Activated CD8-positive, alpha-beta T cell treated with anti-CD3 and anti-CD28 coated beads for 36 hours (primary cell): ENCODE data around the gene MATCAP1. TPM values are rescaled to one million over a fixed set of nuclear protein-coding genes. Genes with fewer than 3 reads are reported as not detected.

Source experiments
- ATAC-seq: fragments of 200-7000 bp; cut with Tn5 transposase; one replicate; pipeline ENCODE4 v1.10.0; 2021; ENCODE audit warnings: mild to moderate bottlenecking, moderate library complexity
- CTCF ChIA-PET: fragments of 350-600 bp; sonication (Branson Sonifier 250); formaldehyde crosslinking; loops from one replicate; lab custom pipeline; 2021; ENCODE audit warnings: antibody characterized with exemption; lab: Charles Lee
- POLR2A ChIA-PET: fragments of 350-600 bp; sonication (Branson Sonifier 250); formaldehyde crosslinking; loops from one replicate; lab custom pipeline; 2021; ENCODE audit warnings: antibody characterized with exemption; lab: Charles Lee
- DNase-seq: peaks from one replicate; pipeline ENCODE4 v3.0.0-alpha.2; 2020
- H3K27ac Mint-ChIP-seq: one replicate; pipeline ENCODE4 v1.8.0; 2021; ENCODE audit warnings: mild to moderate bottlenecking, mixed read lengths
- H3K27me3 Mint-ChIP-seq: one replicate; pipeline ENCODE4 v1.8.0; 2021; ENCODE audit warnings: mixed read lengths
- H3K36me3 Mint-ChIP-seq: one replicate; pipeline ENCODE4 v1.8.0; 2021; ENCODE audit warnings: low read depth, mixed read lengths
- H3K4me1 Mint-ChIP-seq: one replicate; pipeline ENCODE4 v1.8.0; 2021; ENCODE audit warnings: low read depth, mixed read lengths
- H3K4me3 Mint-ChIP-seq: one replicate; pipeline ENCODE4 v1.8.0; 2021; ENCODE audit warnings: mild to moderate bottlenecking, moderate library complexity, mixed read lengths
- H3K9me3 Mint-ChIP-seq: one replicate; pipeline ENCODE4 v1.8.0; 2021; ENCODE audit warnings: mixed read lengths
- CTCF ChIP-seq: fragments of 200-600 bp; IDR thresholded peaks from one replicate; pipeline ENCODE4 v1.8.0; 2022; ENCODE audit warnings: antibody characterized with exemption, mild to moderate bottlenecking
- intact Hi-C: fragments of 100-400 bp; cut with micrococcal nuclease; formaldehyde crosslinking; loops from one replicate; pipeline ENCODE4 v1.10.0; 2022
- total RNA-seq, 2 experiments: library from RNA; stranded (reverse); gene quantifications; one replicate each; pipeline ENCODE4 v1.2.3, GENCODE V29; 2021

MATCAP1 gene
- total RNA-seq, 2 experiments from 2014 or later, result 49.5 to 49.9 TPM

- peaks cover 7% of the 10 kb centered on the region for H3K27me3 Mint-ChIP-seq
- peaks cover 36% of the 10 kb centered on the region for H3K4me1 Mint-ChIP-seq
- POLR2A ChIA-PET, result interaction anchor here (1.1 kb wide), 1 partner anchor 35 kb away, joined by 3 read pairs; no protein-coding TSS in a partner anchor
- CTCF ChIA-PET, result interaction anchor here (1.8 to 1.9 kb wide), 2 partner anchors 35 to 172 kb away, joined by 6 to 7 read pairs; no protein-coding TSS in a partner anchor
- intact Hi-C loops, result no loop called here
- no peak for TF ChIP-seq CTCF
- H3K4me3 Mint-ChIP-seq, result no peak within 1 kb of the TSS
- ATAC-seq (no peak), DNase-seq (no peak)
- H3K27ac Mint-ChIP-seq, result no peak within 1 kb of the TSS
- H3K9me3 Mint-ChIP-seq, result no peaks in the 10 kb centered on the region
- peaks cover 25% of the 10 kb centered on the region for H3K36me3 Mint-ChIP-seq
These were observed 6.3 kb upstream of the MATCAP1 start, which contains the start of gene EXOC3L1 for GRCh38 chr16:67190041-67190440. TSS of gene EXOC3L1 (minus strand) at chr16:67190136. CDS start at chr16:67189676, 460 bp downstream.

GRCh38 chr16:67188798-67189197 lies 5.0 kb upstream of the MATCAP1 start:
- POLR2A ChIA-PET, result no interaction called here

GRCh38 chr16:67188323-67188722 lies 4.6 kb upstream of the MATCAP1 start:
- ChIA-PET CTCF (interaction anchor here (1.3 to 1.9 kb wide), 4 partner anchors 9 to 170 kb away, joined by 3 to 6 read pairs (median 4); no protein-coding TSS in a partner anchor), POLR2A (interaction anchor here (0.6 kb wide), 1 partner anchor 154 kb away, joined by 3 read pairs; no protein-coding TSS in a partner anchor)
- no peak overlapping the region for H3K27ac Mint-ChIP-seq
- DNase-seq (no peak), ATAC-seq (no peak)
- peaks cover 10% of the 10 kb centered on the region for H3K36me3 Mint-ChIP-seq
- peaks cover 12% of the 10 kb centered on the region for H3K27me3 Mint-ChIP-seq
- peaks cover 23% of the 10 kb centered on the region for H3K4me1 Mint-ChIP-seq
- intact Hi-C loops, result loop anchor here (10.0 kb wide), 1 partner anchor 214 kb away; no protein-coding TSS in a partner anchor
- H3K4me3 Mint-ChIP-seq, result no peak overlapping the region
- H3K9me3 Mint-ChIP-seq, result no peaks in the 10 kb centered on the region
- TF ChIP-seq CTCF, result no peak

More at GRCh38 chr16:67188798-67189197, 5.0 kb upstream of the MATCAP1 start:
- no peak for TF ChIP-seq CTCF
- ATAC-seq (no peak), DNase-seq (no peak)
- Mint-ChIP-seq H3K27ac (no peak overlapping the region), H3K4me3 (no peak overlapping the region), H3K27me3 (peaks cover 12% of the 10 kb centered on the region), H3K36me3 (peaks cover 14% of the 10 kb centered on the region), H3K4me1 (peaks cover 28% of the 10 kb centered on the region), H3K9me3 (no peaks in the 10 kb centered on the region)
- CTCF ChIA-PET, result interaction anchor here (1.3 to 1.9 kb wide), 4 partner anchors 9 to 171 kb away, joined by 3 to 7 read pairs (median 5); no protein-coding TSS in a partner anchor
- intact Hi-C loops, result loop anchor here (10.0 kb wide), 1 partner anchor 214 kb away; no protein-coding TSS in a partner anchor

GRCh38 chr16:67187175-67187890 lies 3.6 kb upstream of the MATCAP1 start:
- ChIA-PET CTCF (interaction anchor here (0.8 to 7.1 kb wide), 6 partner anchors 8 to 209 kb away, joined by 3 to 71 read pairs (median 4); no protein-coding TSS in a partner anchor), POLR2A (interaction anchor here (0.8 to 1.3 kb wide), 3 partner anchors 12 to 159 kb away, joined by 3 to 4 read pairs (median 4); no protein-coding TSS in a partner anchor)
- no peaks in the 10 kb centered on the region for H3K9me3 Mint-ChIP-seq
- H3K27ac Mint-ChIP-seq, result no peak overlapping the region
- DNase-seq, result no peak
- H3K36me3 Mint-ChIP-seq, result no peaks in the 10 kb centered on the region
- H3K4me1 Mint-ChIP-seq, result peaks cover 15% of the 10 kb centered on the region
- intact Hi-C loops, result loop anchor here (10.0 kb wide), 1 partner anchor 213 kb away; no protein-coding TSS in a partner anchor
- peaks cover 12% of the 10 kb centered on the region for H3K27me3 Mint-ChIP-seq
- TF ChIP-seq CTCF, result no peak
- no peak for ATAC-seq
- no peak overlapping the region for H3K4me3 Mint-ChIP-seq
